AG10803 (cell line): ENCODE results near the gene PEX7.
"Not testable (repeated sequence)": the region's sequence is repeated elsewhere in the genome, so short reads cannot be mapped to it uniquely, and the experiment has no call there.

Experiments
- DNase-seq: peaks from one replicate; pipeline ENCODE4 v3.0.0; 2010; ENCODE audit warnings: low read depth
- H3K4me3 ChIP-seq: 2 replicates; pipeline ENCODE4 v1.5.1; 2011; ENCODE audit warnings: mild to moderate bottlenecking, low read length, control low read depth
- CTCF ChIP-seq: conservative IDR thresholded peaks from 2 replicates; pipeline ENCODE4 v1.5.1; 2011; ENCODE audit warnings: mild to moderate bottlenecking, low read length, control low read depth, inconsistent platforms

PEX7 gene

GRCh38 chr6:136864676-136865075 is 42.3 kb downstream of the PEX7 start:
- TF ChIP-seq CTCF = no peak
- no peak overlapping the region for H3K4me3 ChIP-seq
- no peak for DNase-seq

GRCh38 chr6:136866872-136867416 is 44.6 kb downstream of the PEX7 start:
- no peak for TF ChIP-seq CTCF
- no peak overlapping the region for H3K4me3 ChIP-seq
- DNase-seq = peak; percentile 25

GRCh38 chr6:136869451-136869850 is 47.1 kb downstream of the PEX7 start:
- no peak overlapping the region for H3K4me3 ChIP-seq
- DNase-seq = no peak
- TF ChIP-seq CTCF = no peak

DNA sequence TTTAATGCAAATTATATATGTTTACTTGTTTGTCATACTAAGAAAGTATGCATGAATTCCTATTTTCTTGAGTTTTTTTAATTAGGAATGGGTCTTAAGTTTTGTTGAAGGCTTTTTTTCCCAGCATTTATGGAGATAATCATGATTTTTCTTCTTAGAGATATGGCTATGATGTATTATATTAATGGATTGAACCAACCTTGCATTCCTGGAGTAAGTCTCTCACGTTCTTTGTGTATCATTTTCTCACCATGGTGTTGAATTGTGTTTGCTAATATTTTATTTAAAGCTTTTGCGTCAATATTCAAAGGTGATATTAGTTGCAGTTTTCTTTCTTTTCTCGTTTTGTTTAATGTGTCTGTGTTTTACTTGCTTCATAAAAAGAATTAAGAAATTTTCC is 51.4 kb downstream of the PEX7 start:
- TF ChIP-seq CTCF = no peak
- no peak for DNase-seq

GRCh38 chr6:136876469-136876868 is 54.1 kb downstream of the PEX7 start:
- not testable (repeated sequence) for H3K4me3 ChIP-seq, DNase-seq

More for the DNA sequence above, 51.4 kb downstream of the PEX7 start:
- H3K4me3 ChIP-seq = no peak overlapping the region

- no peak for TF ChIP-seq CTCF
- DNase-seq = no peak
- H3K4me3 ChIP-seq = no peak overlapping the region
Observed at GRCh38 chr6:136880748-136881460, 58.5 kb downstream of the PEX7 start.

- no peak for TF ChIP-seq CTCF
- DNase-seq = no peak
- H3K4me3 ChIP-seq = no peak overlapping the region
Observed at GRCh38 chr6:136886091-136886490, 63.7 kb downstream of the PEX7 start.
